SHP77 (cell line): ENCODE measurements around the gene MAU2.
"Not testable (repeated sequence)": the region's sequence is repeated elsewhere in the genome, so short reads cannot be mapped to it uniquely, and the experiment has no call there.

ENCODE experiments used
- DNase-seq, 2 experiments: peaks; one replicate each; lab custom pipeline; 2025; lab: John Stamatoyannopoulos, UW

Gene MAU2

DNA sequence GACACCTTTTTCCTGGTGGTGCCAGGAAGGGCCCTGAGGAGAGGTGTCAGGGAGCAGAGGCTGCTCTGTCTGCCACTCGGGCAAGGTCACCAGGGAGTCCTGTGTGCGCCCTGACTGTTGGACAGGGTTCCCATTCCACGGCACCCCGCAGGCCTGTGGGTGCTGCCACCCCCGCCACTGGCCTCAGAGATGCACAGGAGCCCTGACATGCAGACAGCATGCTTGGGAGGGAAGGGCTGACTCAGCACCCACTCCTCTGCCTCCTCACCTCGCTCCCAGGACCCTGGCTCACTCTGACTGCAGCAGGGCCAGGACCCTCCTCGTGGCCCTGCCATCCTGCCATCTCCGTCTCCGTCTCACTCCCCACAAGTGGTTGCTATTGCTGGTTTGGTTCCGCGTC lies 25.3 kb downstream of the MAU2 start:
- DNase-seq, result no peak

DNA sequence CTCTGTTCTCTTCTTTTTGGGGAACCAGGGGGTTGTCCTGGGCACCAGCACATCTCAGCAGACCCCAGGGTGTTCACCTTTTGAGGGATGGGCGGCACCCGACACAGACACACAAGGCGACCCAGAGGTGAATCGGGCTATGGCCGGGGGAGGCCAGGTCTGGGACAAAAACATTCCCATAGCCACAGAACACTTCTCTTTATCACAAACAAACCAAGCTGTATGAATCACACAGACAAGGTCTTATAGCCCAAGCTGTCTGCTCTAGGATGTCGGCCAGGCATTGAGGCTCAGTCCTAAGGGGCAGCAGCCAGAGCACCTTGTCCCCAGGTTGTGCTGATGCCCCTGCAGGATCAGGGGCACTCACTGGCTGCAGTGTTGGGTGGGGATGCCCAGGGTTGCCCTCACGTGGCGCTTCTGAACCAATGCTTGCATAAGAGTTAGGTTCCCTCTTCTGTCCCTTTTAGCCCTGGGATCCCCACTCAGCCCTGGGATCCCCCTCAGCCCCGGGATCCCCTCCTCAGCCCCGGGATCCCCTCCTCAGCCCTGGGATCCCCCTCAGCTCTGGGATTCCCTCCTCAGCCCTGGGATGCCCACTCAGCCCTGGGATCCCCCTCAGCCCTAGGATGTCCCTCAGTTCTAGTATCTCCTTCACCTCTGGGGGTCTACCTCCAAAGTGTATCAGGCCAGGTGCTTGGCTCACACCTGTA lies 26.9 kb downstream of the MAU2 start:
- no peak for DNase-seq

DNA sequence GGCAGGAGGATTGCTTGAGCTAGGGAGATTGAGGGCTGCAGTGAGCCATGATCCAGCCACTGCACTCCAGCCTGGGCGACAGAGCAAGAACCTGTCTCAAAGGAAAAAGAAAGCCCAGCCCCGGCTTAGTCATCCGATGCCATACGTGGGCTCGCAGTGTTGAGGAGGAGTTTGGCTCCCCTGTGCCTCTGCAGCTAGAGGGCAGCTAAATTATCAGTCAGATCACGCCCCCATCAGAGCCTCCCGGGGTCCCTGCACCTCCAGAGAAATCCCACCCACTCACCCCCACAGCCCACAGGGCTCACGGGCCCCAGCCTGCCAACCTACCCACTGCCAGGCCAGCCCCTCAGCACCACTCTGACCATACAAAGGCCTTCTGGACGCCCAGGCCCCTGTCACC lies 27.6 kb downstream of the MAU2 start:
- DNase-seq, result no peak

DNA sequence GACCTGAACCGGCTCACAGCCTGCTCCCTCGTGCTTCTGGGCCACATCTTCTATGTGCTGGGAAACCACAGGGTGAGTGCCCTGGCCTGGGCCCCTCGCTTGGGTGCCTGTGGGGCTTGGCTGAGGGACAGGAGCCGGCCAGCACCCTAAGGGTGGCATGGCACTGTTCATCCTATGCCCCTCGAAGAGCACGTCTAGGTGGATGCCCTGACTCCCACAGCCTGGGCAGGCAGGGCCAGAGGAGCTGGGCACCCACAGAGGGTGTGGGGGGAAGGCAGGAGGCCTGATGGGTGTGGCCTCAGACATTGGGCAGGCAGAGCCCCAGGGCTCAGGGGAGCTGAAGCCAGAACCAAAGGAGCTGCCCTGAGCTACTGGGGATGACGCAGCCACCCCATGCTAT lies 28.7 kb downstream of the MAU2 start:
- no peak for DNase-seq

DNA sequence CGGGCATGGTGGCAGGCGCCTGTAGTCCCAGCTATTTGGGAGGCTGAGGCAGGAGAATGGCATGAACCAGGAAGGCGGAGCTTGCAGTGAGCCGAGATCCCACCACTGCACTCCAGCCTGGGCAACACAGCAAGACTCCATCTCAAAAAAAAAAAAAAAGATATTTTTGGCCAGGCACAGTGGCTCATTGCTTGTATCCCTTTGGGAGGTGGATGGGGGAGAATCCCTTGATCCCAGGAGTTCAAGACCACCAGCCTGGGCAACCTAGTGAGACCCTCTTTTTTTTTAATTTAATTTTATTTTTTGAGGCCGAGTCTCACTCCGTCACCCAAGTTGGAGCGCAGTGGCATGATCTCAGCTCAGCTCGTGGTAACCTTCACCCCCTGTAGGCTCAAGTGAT lies 30.1 kb downstream of the MAU2 start:
- not testable (repeated sequence) for DNase-seq

DNA sequence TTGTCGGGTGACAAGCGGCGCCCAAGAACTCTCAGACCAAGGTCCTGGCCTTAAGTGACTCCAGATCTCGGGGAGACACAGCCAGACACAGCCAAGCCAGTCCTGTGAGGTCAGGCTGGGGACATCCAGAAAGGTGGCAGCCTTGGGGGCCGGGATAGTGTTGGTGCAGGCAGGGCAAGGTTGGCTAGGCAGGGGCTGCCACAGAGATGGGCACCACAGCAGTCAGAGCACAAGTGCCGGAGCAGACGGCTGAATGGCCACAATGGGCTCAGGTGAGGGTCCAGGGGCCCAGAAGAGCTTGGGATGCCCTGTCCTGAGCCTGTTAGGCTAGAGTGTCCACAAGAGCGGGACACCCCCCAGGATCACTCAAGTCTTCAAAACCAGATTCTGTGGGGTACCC lies 32.2 kb downstream of the MAU2 start:
- no peak for DNase-seq

DNA sequence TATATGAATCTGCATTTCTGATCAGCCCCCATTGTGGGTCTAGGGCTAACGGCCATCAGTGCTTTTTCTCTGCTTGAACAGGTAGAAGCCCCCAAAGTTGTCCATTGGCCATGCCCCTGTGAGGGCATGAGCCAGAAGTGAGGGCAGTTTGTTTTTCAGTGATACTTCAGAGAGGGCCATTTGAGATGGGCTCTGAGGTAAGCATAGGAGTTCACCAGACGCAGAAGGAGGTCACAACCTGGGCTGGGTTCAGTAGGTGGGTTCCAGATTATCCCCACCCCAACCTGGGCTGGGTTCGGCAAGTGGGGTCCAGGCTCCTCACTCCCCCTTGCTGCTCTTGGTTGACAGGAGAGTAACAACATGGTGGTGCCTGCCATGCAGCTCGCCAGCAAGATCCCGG lies 33.4 kb downstream of the MAU2 start:
- DNase-seq, result no peak

DNA sequence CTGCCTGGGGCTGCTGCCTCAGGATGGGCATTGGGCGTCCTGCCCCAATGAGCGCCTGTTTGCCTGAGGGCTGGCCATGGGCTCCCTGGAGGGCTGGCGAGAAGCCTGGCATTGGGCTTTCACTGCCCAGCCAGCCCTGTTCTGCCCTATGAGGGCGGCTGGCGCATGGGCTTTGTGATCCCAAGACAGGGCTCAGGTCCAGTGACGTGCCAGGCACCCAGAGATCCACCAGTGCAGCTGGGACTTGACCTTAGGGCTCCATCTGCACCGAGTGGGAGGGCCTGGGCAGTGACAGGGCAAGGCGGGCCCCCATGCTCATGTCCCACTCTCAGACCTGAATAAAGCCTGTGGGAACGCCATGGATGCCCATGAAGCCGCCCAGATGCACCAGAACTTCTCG lies 34.3 kb downstream of the MAU2 start:
- no peak for DNase-seq

DNA sequence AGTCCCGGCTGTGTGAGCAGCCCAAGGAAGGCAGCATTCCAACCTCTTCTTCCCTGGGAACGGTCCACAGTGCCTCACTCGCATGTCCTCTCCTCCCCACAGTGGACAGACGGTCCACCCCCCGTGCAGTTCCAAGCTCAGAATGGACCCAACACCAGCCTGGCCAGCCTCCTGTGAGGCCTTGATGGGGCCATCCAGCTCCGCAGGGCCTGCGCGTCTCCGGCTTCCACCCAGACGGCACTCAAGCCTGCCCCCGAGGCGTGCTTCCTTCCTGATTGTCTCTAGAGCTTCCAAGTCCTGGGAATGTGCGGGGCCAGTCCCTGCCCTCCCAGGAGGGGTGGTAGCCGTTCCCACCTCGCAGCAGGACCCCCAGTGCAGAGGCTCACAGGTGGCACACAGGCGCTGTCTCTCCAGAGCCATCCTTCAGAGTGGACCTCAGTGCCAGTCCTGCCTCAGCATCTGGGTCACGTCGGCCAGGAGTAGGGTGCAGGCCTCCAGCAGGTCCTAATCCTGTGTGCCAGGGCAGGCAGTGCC lies 35.0 kb downstream of the MAU2 start:
- DNase-seq, result no peak

DNA sequence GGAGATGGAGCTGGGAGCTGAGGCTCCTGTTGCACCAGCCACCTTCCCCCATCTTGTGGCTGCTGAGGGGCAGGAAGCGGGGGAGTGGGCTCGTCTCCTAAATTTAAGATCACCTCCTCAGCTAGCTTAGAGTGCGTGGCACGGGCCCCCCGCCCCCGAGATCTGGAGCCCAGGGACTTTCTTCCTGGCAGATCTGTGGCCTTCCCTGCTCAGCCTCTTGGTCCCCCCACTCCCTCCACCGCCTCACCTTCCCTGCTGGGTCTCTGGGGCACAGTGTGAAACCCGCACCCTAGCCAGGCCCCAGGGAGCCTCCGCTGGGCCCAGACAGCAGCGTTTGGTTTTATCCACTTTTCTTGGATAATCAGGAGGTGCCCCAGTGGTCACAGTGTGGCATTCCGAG lies 35.9 kb downstream of the MAU2 start:
- no peak for DNase-seq

DNA sequence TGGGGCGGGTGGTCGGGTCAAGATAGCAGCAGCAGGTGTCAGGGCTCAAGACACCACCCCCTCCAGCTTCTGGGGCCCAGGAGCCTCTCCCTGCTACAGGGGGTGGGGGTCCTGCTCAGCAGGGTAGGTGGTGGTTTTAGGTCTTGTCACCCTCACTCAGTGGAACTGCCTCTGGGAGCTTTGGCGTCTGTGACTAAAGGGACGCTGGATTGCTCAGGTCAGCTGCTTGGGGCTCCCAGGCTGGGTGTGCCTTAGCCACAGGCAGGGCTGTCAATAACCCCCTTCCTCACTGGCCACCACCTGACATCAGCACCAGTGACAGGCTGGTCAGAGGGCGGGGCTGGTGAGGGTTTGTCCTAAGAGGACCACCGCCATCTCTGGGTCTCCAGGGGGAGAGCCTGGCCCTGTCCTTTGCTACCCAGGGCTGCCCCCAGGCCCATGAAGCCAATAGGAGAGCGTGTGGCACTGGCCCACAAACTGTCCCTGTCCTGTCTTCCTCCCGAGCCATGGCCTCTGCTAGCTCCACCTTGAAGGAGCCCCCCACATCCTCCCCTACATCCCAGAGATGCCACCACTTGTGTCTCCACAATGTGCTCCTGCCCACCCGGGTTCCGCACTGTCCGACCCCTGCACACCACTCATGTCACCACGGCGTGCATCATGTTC lies 36.4 kb downstream of the MAU2 start:
- no peak for DNase-seq

DNA sequence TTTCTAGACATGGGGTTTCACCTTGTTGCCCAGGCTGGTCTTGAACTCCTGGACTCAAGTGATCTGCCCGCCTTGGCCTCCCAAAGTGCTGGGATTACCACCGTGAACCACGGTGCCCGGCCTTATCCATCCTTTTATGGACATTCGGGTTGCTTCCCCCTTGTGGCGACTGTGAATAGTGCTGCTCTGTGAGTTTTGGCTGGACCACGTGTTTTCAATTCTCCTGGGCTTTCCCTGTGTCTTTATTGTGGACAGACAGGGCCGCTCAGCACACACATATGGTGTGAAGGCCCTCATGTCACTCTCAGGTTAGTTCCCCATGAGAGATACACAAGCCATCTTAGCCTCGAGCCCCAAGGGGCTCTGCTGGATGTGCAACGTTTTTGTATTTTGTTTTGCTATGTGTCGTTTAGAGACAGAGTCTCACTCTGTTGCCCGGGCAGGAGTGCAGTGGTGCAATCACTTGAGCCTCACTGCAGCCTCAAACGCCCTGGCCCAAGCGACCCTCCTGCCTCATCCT lies 40.5 kb downstream of the MAU2 start:
- DNase-seq, result peak; percentile 65 to 71

DNA sequence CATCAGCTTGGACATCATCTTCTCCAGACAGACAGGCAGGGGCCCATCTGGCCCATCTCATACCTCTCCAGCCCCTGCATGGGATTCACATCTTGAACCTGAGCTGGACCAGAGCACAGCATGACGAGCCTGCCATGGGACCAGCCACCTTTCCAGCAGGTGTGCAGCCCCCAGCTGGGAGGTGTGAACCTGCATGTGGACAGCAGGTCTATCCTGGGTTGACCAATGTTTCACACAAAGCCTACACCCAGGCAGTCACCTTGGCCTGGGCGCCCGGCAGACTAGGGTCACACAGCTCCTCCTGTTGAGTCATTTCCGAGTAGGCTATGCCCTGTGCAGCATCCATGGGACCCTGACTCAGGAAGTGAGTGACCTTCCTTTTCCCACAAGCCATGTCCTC lies 41.4 kb downstream of the MAU2 start:
- DNase-seq, result no peak

DNA sequence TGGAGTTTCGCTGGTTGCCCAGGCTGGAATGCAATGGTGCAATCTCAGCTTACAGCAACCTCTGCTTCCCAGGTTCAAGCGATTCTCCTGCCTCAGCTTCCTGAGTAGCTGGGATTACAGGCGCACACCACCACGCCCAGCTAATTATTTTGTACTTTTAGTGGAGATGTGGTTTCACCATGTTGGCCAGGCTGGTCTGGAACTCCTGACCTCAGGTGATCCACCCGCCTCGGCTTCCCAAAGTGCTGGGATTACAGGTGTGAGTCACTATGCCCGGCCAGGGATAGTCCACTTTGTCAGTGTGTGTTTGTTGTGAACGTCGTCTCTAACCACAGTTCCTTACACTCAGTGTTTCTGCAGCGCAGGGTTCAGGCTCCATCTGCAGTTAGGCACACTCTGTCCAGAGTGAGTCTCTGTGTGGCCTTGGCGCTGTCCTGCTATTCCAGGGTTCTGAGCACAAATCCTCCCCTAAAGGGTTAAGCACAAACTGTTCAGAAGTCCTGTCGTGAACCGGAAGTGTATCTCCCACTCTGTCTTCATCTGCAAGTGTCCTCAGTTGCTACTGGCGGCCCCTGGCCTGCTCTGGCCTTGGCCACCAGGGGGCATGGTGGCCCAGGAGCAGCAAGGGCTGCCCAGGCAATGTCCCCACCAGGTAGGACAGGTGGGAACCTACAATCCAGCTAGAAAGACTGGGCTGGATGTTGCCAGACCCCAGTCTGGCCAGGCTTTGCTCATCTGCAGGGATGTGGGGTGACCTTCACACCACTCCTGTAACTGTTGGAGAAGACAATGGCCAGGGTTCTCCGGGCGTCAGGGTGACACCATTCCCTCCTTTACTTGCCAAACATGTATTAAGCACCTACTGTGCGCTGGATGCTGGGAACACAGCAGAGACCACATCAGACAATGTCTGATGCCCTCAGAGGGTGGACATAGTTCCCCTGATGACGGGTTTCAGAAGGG lies 46.1 kb downstream of the MAU2 start:
- DNase-seq, result peak; percentile 91 to 93

DNA sequence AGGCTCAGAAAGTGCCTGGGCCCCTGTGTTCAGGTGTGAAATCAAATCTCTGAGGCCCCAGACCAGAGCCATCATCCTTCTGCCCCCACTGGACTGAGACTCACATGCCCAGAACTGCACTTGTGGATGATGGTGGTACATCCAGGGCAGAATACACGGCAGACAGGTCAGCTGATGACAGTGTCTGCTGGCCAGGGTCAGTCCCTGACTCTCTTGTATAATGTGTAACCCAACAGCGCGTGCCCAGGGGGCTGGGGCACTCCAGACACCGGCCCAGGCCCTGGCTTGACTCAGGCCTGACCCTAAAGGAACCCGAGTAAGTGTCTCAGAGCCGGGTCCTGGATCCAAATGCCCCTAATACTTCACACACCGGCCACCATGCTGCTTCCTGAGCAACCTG lies 47.5 kb downstream of the MAU2 start:
- DNase-seq, result no peak

DNA sequence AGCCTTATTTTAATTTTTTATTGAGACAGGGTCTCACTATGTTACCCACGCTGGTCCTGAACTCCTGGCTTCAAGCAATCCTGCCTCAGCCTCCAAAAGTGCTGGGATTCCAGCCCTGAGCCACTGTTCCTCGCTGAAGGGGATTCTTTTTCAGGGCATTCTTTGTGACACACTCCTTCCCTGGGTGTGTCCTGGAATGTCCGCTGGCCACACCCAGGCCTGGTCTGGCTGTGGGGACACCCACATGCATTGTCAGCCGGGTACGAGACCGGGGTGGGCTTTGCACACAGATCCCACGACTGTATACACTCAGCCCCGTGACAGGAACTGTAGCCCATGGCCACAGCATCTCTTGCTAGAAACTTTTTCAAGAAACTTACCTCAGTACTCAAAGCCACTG lies 50.4 kb downstream of the MAU2 start:
- no peak for DNase-seq

DNA sequence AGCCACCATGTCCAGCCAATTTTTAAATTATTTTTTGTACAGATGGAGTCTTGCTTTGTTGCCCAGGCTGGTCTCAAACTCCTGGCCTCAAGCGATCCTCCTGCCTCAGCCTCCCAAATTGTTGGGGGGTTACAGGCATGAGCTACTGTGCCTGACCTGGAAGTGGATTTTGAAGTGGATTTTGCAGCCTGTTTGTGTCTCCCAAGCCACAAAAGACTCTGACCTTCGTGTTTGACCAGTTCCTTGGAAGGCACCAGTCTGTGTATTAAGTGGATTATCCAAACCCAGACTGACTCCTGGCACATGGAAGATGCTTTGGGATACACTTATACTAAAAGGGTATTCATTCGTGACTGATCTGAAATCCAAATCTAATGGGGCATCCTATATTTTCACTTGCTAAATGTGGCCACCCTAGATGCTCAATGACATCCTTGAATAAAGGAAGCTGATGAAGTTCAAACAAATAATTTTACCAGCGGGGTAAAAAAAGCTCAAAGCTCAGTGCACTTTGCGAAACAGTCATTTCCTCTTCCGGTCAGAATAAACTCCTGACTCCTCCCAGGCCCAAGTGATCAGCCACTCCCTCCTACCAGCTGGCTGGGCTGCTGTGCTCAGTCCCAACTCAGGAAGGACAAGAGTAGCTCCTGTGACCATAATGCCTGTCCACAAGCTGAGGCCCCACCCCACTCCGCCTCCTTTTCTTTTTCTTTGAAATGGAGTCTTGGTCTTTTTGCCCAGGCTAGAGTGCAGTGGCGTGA lies 52.2 kb downstream of the MAU2 start:
- DNase-seq, result peak; percentile 20 to 69

DNA sequence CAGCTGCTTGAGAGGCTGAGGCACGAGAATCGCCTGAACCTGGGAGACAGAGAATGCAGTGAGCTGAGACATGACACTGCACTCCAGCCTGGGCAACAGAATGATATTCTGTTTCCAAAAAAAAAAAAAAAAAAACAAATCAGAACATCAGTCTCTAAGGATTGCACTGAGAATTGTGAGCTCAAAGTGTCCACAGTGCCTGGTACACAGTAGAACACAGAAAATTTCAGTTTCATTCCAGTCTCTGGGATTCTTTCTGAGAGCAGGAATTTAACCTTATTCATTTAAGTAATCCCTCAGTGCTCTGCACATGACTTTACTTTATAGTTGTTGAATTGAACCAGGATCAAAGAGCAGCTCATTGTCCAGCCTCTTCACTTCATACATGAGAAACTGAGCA lies 58.9 kb downstream of the MAU2 start:
- no peak for DNase-seq

DNA sequence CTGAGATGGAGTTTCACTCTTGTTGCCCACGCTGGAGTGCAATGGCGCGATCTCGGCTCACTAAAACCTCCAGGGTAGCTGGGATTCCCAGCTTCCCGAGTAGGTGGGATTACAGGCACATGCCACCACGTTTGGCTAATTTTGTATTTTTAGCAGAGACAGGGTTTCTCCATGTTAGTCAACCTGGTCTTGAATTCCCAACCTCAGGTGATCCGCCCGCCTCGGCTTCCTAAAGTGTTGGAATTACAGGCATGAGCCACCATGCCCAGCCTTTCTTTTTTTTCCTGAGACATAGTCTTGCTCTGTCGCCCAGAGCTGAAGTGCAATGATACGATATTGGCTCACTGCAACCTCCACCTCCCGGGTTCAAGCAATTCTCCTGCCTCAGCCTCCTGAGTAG lies 59.7 kb downstream of the MAU2 start:
- DNase-seq, result not testable (repeated sequence)

DNA sequence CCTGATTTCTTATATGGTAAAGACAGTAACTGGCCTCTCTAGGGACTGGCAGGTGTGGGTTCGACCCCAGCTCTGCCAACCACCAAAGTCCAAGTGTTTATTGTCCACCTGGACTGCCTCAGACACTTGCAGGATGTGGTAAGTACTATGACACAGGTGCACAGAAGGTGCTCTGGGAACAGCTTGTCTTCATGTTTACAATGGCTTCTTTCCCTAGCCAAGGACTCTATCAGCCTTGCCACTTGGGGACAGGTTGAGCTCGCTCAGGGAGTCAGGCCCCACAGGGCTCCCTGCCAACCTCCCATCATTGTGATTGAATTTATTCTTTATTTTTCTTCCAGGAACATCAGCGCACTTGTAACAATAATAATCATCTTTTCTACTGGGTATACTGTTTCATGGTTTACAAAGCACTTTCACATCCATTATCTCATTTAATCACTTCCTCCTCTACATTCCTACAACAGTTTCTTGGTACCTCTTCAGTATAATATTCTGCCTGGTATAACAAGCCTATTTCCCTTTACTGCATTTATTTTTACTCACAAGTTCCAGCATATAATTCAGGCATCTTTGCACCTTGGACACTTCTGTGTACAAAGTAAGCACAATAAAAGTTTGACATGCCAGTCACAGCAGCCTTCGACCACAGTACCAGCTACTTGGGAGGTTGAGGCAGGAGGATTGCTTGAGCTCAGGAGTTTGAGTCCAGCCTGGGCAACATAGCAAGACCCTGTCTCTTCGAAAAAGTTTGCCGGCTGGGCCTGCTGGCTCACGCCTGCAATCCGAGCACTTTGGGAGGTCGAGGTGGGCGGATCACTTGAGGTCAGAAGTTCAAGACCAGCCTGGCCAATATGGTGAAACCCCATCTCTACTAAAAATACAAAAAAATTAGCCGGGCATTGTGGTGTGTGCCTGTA lies 60.6 kb downstream of the MAU2 start:
- no peak for DNase-seq
